ENCODE measurements around the gene DELE1. TPM values are rescaled to one million over a fixed set of nuclear protein-coding genes. Genes with fewer than 3 reads are reported as not detected.

The DELE1 gene
- total and polyA plus RNA-seq, 4 donors = 25.0 to 100 (median 77.6) TPM

GRCh38 chr5:141941779-141942178 is 18.1 kb downstream of the DELE1 start:
- 73 to 76% methylated on average over 6 of the region's 6 CpGs for WGBS, 2 donors
- Histone ChIP-seq H3K27ac (ENCODE audit: low read depth in 1 of 2, low read length in 2 of 2) (peak overlapping the region in 1 of 2 donors; percentile 80), H3K27me3 (ENCODE audit: control insufficient read depth in 1 of 2, insufficient read depth in 2 of 2, low read length in 1 of 2) (no peaks in the 10 kb centered on the region), H3K4me1 (ENCODE audit: control insufficient read depth in 1 of 2, insufficient read depth in 2 of 2, low read length in 2 of 2) (no peaks in the 10 kb centered on the region), H3K36me3 (ENCODE audit: control insufficient read depth in 1 of 2, insufficient read depth in 2 of 2, low read length in 1 of 2) (peaks cover 0 to 4% of the 10 kb centered on the region in 2 donors), H3K9me3 (ENCODE audit: control insufficient read depth, low read length) (no peaks in the 10 kb centered on the region), H3K4me3 (ENCODE audit: low read length in 2 of 2) (no peak overlapping the region)
- no peak for ATAC-seq (ENCODE audit: low FRiP score)
- intact Hi-C loops (cut with DNase I) = no loop called here
- no peak for DNase-seq

GRCh38 chr5:141942185-141942857 is 18.6 kb downstream of the DELE1 start:
- intact Hi-C loops (cut with DNase I) = no loop called here
- Histone ChIP-seq H3K4me1 (ENCODE audit: control insufficient read depth in 1 of 2, insufficient read depth in 2 of 2, low read length in 2 of 2) (no peaks in the 10 kb centered on the region), H3K27ac (ENCODE audit: low read depth in 1 of 2, low read length in 2 of 2) (peak overlapping the region in 1 of 2 donors; percentile 31), H3K36me3 (ENCODE audit: control insufficient read depth in 1 of 2, insufficient read depth in 2 of 2, low read length in 1 of 2) (peaks cover 0 to 2% of the 10 kb centered on the region in 2 donors), H3K9me3 (ENCODE audit: control insufficient read depth, low read length) (no peaks in the 10 kb centered on the region), H3K4me3 (ENCODE audit: low read length in 2 of 2) (no peak overlapping the region), H3K27me3 (ENCODE audit: control insufficient read depth in 1 of 2, insufficient read depth in 2 of 2, low read length in 1 of 2) (no peaks in the 10 kb centered on the region)
- peak; percentile 23 for ATAC-seq (ENCODE audit: low FRiP score)
- DNase-seq = no peak
- WGBS, 2 donors = 19 to 28% methylated on average over 9 of the region's 9 CpGs

GRCh38 chr5:141944076-141944475 is 20.4 kb downstream of the DELE1 start:
- H3K4me1 ChIP-seq (ENCODE audit: control insufficient read depth in 1 of 2, insufficient read depth in 2 of 2, low read length in 2 of 2) = no peaks in the 10 kb centered on the region
- H3K36me3 ChIP-seq (ENCODE audit: control insufficient read depth in 1 of 2, insufficient read depth in 2 of 2, low read length in 1 of 2) = no peaks in the 10 kb centered on the region
- H3K27ac ChIP-seq (ENCODE audit: low read depth in 1 of 2, low read length in 2 of 2) = no peak overlapping the region
- no peaks in the 10 kb centered on the region for H3K9me3 ChIP-seq (ENCODE audit: control insufficient read depth, low read length)
- ATAC-seq (ENCODE audit: low FRiP score) (no peak), DNase-seq (no peak)
- 70 to 75% methylated on average over 9 of the region's 9 CpGs for WGBS, 2 donors
- intact Hi-C loops (cut with DNase I) = no loop called here
- H3K4me3 ChIP-seq (ENCODE audit: low read length in 2 of 2) = no peak overlapping the region
- H3K27me3 ChIP-seq (ENCODE audit: control insufficient read depth in 1 of 2, insufficient read depth in 2 of 2, low read length in 1 of 2) = no peaks in the 10 kb centered on the region

GRCh38 chr5:141945511-141946051 is 21.9 kb downstream of the DELE1 start:
- WGBS, 2 donors = 47 to 49% methylated on average over 25 of the region's 25 CpGs

GRCh38 chr5:141947316-141947715 is 23.6 kb downstream of the DELE1 start:
- H3K4me1 ChIP-seq (ENCODE audit: control insufficient read depth in 1 of 2, insufficient read depth in 2 of 2, low read length in 2 of 2) = no peaks in the 10 kb centered on the region
- DNase-seq = no peak
- H3K4me3 ChIP-seq (ENCODE audit: low read length in 2 of 2) = no peak overlapping the region
- ATAC-seq (ENCODE audit: low FRiP score) = no peak
- no peaks in the 10 kb centered on the region for H3K36me3 ChIP-seq (ENCODE audit: control insufficient read depth in 1 of 2, insufficient read depth in 2 of 2, low read length in 1 of 2)
- intact Hi-C loops (cut with DNase I) = no loop called here
- H3K27me3 ChIP-seq (ENCODE audit: control insufficient read depth in 1 of 2, insufficient read depth in 2 of 2, low read length in 1 of 2) = no peaks in the 10 kb centered on the region
- no peak overlapping the region for H3K27ac ChIP-seq (ENCODE audit: low read depth in 1 of 2, low read length in 2 of 2)
- H3K9me3 ChIP-seq (ENCODE audit: control insufficient read depth, low read length) = no peaks in the 10 kb centered on the region
- WGBS, 2 donors = 90% methylated on average over 4 of the region's 4 CpGs

More at GRCh38 chr5:141945511-141946051, 21.9 kb downstream of the DELE1 start:
- intact Hi-C loops (cut with DNase I) = no loop called here
- H3K27ac ChIP-seq (ENCODE audit: low read depth in 1 of 2, low read length in 2 of 2) = no peak overlapping the region
- no peaks in the 10 kb centered on the region for H3K4me1 ChIP-seq (ENCODE audit: control insufficient read depth in 1 of 2, insufficient read depth in 2 of 2, low read length in 2 of 2)
- H3K36me3 ChIP-seq (ENCODE audit: control insufficient read depth in 1 of 2, insufficient read depth in 2 of 2, low read length in 1 of 2) = no peaks in the 10 kb centered on the region
- ATAC-seq (ENCODE audit: low FRiP score) = no peak
- peak in 1 of 2 donors; percentile 72 for DNase-seq
- H3K27me3 ChIP-seq (ENCODE audit: control insufficient read depth in 1 of 2, insufficient read depth in 2 of 2, low read length in 1 of 2) = no peaks in the 10 kb centered on the region
- no peak overlapping the region for H3K4me3 ChIP-seq (ENCODE audit: low read length in 2 of 2)
- no peaks in the 10 kb centered on the region for H3K9me3 ChIP-seq (ENCODE audit: control insufficient read depth, low read length)

- WGBS, 2 donors = 90 to 91% methylated on average over 2 of the region's 2 CpGs
- intact Hi-C loops (cut with DNase I) = no loop called here
- no peaks in the 10 kb centered on the region for H3K9me3 ChIP-seq (ENCODE audit: control insufficient read depth, low read length)
- H3K27me3 ChIP-seq (ENCODE audit: control insufficient read depth in 1 of 2, insufficient read depth in 2 of 2, low read length in 1 of 2) = no peaks in the 10 kb centered on the region
- no peak for DNase-seq
- H3K4me1 ChIP-seq (ENCODE audit: control insufficient read depth in 1 of 2, insufficient read depth in 2 of 2, low read length in 2 of 2) = no peaks in the 10 kb centered on the region
- no peaks in the 10 kb centered on the region for H3K36me3 ChIP-seq (ENCODE audit: control insufficient read depth in 1 of 2, insufficient read depth in 2 of 2, low read length in 1 of 2)
- ATAC-seq (ENCODE audit: low FRiP score) = no peak
- H3K4me3 ChIP-seq (ENCODE audit: low read length in 2 of 2) = no peak overlapping the region
- H3K27ac ChIP-seq (ENCODE audit: low read depth in 1 of 2, low read length in 2 of 2) = no peak overlapping the region
Measured at GRCh38 chr5:141948812-141949211, 25.1 kb downstream of the DELE1 start.

- no peak overlapping the region for H3K27ac ChIP-seq (ENCODE audit: low read depth in 1 of 2, low read length in 2 of 2)
- no peaks in the 10 kb centered on the region for H3K36me3 ChIP-seq (ENCODE audit: control insufficient read depth in 1 of 2, insufficient read depth in 2 of 2, low read length in 1 of 2)
- H3K4me3 ChIP-seq (ENCODE audit: low read length in 2 of 2) = no peak overlapping the region
- DNase-seq (no peak), ATAC-seq (ENCODE audit: low FRiP score) (no peak)
- H3K9me3 ChIP-seq (ENCODE audit: control insufficient read depth, low read length) = no peaks in the 10 kb centered on the region
- H3K4me1 ChIP-seq (ENCODE audit: control insufficient read depth in 1 of 2, insufficient read depth in 2 of 2, low read length in 2 of 2) = no peaks in the 10 kb centered on the region
- WGBS, 2 donors = 85% methylated on average over 2 of the region's 2 CpGs
- no peaks in the 10 kb centered on the region for H3K27me3 ChIP-seq (ENCODE audit: control insufficient read depth in 1 of 2, insufficient read depth in 2 of 2, low read length in 1 of 2)
- intact Hi-C loops (cut with DNase I) = no loop called here
Measured at GRCh38 chr5:141949511-141949910, 25.8 kb downstream of the DELE1 start.

GRCh38 chr5:141950207-141951005 is 26.7 kb downstream of the DELE1 start:
- intact Hi-C loops (cut with DNase I) = loop anchor here in 1 of 2 donors (5.0 kb wide), 1 partner anchor 33 kb away; no protein-coding TSS in a partner anchor
- no peak overlapping the region for H3K27ac ChIP-seq (ENCODE audit: low read depth in 1 of 2, low read length in 2 of 2)
- 92 to 94% methylated on average over 3 of the region's 3 CpGs for WGBS, 2 donors
- no peaks in the 10 kb centered on the region for H3K4me1 ChIP-seq (ENCODE audit: control insufficient read depth in 1 of 2, insufficient read depth in 2 of 2, low read length in 2 of 2)
- DNase-seq = no peak
- ATAC-seq (ENCODE audit: low FRiP score) = no peak
- no peaks in the 10 kb centered on the region for H3K27me3 ChIP-seq (ENCODE audit: control insufficient read depth in 1 of 2, insufficient read depth in 2 of 2, low read length in 1 of 2)
- H3K4me3 ChIP-seq (ENCODE audit: low read length in 2 of 2) = no peak overlapping the region
- no peaks in the 10 kb centered on the region for H3K36me3 ChIP-seq (ENCODE audit: control insufficient read depth in 1 of 2, insufficient read depth in 2 of 2, low read length in 1 of 2)
- no peaks in the 10 kb centered on the region for H3K9me3 ChIP-seq (ENCODE audit: control insufficient read depth, low read length)
